GM18508 (cell line): ENCODE data around the gene EYS.

Experiments used
- ATAC-seq: cut with Tn5 transposase; IDR thresholded peaks from one replicate; pipeline ENCODE4 v1.9.1; 2021; ENCODE audit warnings: moderate number of reproducible peaks; ENCODE audit not compliant: insufficient read depth, unreplicated experiment

EYS gene

GRCh38 chr6:64437996-64438395 is 1269.0 kb downstream of the EYS start:
- ATAC-seq: no peak

- ATAC-seq: no peak
Observed at GRCh38 chr6:64429926-64430325, 1277.1 kb downstream of the EYS start.

- ATAC-seq: no peak
Observed at GRCh38 chr6:64428186-64428585, 1278.8 kb downstream of the EYS start.

- no peak for ATAC-seq
Observed at GRCh38 chr6:64415926-64416325, 1291.1 kb downstream of the EYS start.

DNA sequence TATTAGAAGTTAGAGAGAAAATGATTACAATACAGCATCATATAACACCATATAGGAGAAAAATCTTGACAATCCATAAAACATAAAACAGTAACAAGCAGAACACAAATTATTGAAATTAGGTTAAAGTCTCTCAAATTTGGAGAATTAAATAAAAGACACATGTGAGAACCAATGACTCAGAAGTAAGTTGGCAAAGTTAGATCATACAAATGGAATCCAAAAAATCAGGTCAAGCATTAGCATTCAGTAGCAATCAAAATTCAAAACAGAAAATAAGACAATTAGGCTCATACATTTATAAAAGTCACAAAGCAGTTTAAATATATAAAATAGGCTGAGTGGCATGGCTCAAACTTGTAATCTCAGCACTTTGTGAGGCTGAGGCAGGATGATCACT is 1295.8 kb downstream of the EYS start:
- no peak for ATAC-seq

DNA sequence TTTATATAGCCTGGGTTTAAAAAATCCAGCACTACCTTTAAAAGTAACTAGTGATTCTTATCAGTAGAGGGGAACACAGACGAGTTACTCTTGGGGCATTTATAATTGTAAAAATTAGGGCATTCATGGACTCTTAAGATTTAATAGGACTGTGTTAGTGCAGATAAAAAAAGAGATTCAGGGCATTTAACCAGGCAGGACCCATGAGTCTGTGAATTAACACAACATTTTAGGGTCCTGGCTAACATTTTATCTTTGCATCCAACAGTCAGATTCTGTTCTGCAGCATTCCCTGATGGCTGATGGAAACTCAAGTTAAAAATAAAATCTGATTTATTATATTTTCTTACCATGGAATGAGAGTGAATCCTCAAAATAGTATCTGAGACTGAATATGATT is 1297.1 kb downstream of the EYS start:
- ATAC-seq: no peak

- ATAC-seq: no peak
Observed at GRCh38 chr6:64404396-64404795, 1302.6 kb downstream of the EYS start.

DNA sequence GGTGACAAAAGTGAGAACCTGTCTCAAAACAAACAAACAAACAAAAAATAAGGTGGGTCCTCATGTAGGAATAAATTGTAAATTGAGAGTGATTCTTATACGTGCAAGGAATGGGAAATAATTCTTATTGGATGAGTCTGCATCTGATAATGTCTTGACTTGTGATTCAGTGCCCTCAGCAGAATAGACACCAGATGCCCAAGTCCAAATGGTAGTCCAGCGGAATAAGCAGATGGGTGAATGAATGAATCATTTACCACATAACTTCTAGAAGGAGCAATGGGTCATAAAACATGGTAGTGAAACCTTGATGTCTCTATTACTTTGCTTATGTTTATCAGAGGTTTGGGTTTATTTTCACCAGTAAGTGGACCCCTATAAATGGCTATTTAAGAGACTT is 1323.7 kb downstream of the EYS start:
- ATAC-seq: no peak

DNA sequence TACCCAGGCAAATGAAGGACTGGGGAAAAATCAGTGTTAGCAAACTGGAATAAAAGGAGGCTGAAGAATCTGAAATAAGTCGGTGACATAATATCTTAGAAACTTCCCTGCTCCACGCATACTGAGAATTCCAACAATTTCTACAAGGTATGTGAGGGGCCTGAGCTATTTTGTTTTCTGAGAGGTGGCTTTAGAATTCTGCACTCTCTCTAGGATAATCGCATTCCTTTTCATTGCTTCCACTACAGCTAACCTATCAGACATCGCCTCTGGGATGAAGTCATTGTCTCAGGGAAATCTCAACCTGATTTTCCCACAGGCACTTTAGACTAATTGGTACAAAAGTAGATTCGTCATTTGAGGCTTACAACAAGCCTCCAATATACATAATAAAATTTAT is 1330.6 kb downstream of the EYS start:
- no peak for ATAC-seq

DNA sequence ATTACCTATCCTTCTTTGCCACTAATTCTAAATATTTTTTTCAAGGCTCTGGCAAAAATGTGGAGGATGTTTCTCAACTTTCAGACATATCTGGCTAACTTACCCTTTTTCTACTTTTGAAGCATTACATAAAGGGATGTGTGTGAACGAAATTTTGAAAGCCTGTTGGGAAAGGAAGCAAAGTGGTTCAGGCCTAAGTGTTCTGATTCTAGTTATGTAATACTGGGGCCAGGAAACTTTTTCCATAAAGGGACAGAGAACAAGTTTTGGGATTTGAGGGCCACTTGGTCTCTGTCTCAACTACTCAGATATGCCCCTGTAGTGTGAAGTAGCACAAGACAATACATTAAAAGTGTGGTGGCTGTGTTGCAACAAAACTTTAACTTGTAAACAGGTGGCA is 1349.6 kb downstream of the EYS start:
- no peak for ATAC-seq

DNA sequence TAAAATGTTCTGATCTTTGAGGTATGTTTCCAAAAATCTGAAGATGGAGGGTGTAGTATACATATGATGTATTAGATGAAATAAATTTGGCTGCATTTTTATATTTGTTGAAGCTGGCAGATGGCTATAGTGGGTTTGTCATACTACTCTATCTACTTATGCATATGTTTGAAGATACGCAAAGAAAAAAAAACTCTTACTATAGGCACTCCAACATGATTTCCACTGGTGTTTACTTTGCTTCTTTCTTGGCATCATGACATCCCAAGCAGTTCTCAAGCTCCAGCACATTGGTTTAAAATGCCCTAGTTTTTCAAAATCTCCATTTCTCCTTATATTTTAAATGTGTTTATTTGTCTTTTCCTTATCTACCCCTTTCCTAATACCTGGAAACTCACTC is 1359.6 kb downstream of the EYS start:
- ATAC-seq: no peak

DNA sequence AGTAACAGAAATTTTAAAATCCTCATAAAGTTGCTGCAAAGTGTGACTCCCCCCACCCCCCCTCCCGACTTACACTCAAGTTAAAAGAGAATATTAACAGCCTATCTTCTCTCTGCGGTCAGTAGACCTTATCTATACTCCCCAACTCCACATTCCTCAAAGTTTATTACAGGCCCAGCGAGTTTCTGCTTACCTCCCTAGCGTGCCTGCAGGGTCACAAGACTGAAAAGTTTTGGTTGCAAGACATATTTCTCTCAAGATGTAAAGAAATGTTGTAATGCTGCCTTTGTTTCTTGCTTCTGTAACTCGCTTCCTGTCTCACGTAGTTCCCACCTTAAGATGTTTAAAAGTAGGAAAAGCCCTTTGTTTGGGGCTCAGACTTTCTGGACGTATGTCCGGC is 1371.8 kb downstream of the EYS start:
- ATAC-seq: no peak

- no peak for ATAC-seq
Observed at GRCh38 chr6:64334636-64335035, 1372.4 kb downstream of the EYS start.

DNA sequence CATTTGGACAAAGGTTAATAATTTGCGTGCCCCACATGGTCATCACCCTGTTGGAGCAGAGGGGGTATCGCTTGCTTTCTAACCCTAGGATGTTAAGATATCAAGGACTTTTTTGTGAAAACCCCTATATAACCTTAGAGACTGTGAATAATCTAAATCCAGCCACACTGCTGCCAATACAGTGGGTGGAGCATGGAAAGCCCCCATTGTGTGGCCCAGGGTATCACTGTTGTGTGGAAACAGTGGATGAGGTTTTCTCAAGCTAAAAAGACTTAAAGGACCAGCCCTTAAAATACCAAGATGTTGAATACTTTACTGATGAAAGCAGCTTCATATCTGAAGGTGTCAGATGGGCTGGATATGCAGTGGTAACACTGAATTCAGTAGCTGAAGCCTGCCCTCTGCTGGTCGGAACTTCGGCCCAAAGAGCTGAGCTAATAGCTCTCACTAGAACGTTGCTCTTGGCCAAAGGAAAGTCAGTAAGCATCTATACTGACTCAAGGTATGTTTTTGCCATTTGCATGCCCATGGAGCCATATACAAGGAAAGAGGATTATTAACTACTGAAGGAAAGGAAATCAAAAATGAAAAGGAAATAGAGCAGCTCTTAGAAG is 1376.2 kb downstream of the EYS start:
- no peak for ATAC-seq

GRCh38 chr6:64326939-64327338 is 1380.1 kb downstream of the EYS start:
- no peak for ATAC-seq

- no peak for ATAC-seq
Observed at GRCh38 chr6:64325093-64325492, 1381.9 kb downstream of the EYS start.

DNA sequence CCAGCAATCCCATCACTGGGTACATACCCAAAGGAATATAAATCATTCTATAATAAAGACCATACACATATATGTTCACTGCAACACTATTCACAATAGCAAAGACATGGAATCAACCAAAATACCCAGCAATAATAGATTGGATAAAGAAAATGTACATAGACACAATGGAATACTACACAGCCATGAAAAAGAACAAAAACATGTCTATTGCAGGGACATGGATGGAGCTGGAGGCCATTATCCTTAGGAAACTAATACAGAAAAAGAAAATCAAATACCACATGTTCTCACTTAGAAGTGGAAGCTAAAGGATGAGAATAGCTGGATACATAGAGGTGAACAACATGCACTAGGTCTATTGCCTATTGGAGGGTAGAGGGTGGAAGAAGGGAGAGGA is 1396.8 kb downstream of the EYS start:
- ATAC-seq: no peak

- no peak for ATAC-seq
Observed at GRCh38 chr6:64301307-64302236, 1405.5 kb downstream of the EYS start.

DNA sequence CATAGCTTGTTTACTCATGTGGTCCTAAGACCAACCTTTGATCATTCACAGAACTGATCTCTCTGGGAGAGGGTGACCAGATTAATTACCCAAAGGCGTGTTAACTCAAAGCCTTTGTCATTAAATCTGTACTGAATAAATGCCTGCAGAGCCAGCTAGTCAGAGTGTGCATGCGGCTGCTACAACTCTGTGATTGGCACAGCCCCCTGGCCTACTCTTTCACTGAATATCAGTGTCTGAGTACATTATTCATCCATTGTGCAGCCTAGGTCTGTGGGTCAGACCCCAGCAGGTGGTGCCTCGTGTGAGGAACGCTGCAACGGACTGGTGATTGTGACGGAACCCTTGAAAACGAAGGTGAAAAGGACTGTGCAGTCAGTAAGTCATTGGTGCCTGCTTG is 1407.8 kb downstream of the EYS start:
- ATAC-seq: no peak

- ATAC-seq: no peak
Observed at GRCh38 chr6:64294034-64294433, 1413.0 kb downstream of the EYS start.

DNA sequence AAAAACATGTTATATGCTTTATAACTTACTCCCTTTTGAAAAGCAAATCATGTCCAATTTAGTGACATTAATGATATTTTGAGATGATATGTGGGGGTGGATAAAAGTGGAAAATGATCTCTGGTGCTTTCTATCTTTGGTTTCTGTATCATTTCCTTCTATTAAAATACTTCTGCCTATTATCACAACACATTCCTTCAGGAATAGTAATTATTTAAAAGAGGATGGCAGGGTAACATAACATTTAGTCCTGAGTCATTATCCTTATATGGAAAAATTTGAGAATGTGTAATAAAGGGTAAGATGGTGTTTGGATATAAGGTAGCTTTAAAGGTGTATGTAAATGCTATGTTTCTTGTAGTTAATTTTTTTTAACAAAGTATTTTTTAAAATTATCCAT is 1413.7 kb downstream of the EYS start:
- no peak for ATAC-seq

DNA sequence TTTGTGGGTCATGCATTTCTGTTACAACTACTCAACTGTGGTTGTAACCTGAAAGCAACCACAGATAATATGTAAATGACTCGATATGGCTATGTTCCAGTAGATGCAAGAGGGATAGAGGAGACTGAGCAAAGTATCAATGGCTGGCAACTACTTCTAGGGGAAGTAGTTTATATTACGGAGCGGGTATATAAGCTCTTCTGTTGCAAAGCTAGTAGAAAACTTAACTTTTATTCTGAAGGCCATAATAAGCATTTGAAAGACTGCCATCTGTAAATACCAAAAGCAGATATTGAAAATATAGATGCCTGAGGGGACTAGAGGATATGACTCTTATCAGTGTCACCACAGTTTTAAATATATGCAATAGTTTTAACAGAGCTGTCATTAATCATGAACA is 1416.2 kb downstream of the EYS start:
- ATAC-seq: no peak
